CD4-positive, CD25-positive, alpha-beta regulatory T cell (primary cell): Measurements from ENCODE around the gene ELMO1. TPM values are rescaled to one million over a fixed set of nuclear protein-coding genes. Genes with fewer than 3 reads are reported as not detected.

ENCODE experiments used
- ATAC-seq, 2 donors: fragments of 150-1000 bp; cut with Tn5 transposase; one replicate each; pipeline ENCODE4 v1.10.0; 2021; ENCODE audit warnings: low read depth in 2 of 2, moderate number of reproducible peaks in 2 of 2, moderate library complexity in 1 of 2
- DNase-seq, 3 donors: peaks; one replicate each; pipeline versions ENCODE4 v3.0.0 to v3.0.0-alpha.2; 2012 to 2022; ENCODE audit warnings: mixed read lengths in 1 of 3
- H3K27ac ChIP-seq: one replicate; pipeline ENCODE4 v1.7.0; 2013; ENCODE audit warnings: mild to moderate bottlenecking, low read length; ENCODE audit not compliant: insufficient read depth, poor library complexity, severe bottlenecking
- H3K27me3 ChIP-seq: one replicate; pipeline ENCODE4 v1.7.0; 2013; ENCODE audit warnings: low read length; ENCODE audit not compliant: control insufficient read depth, insufficient read depth
- H3K36me3 ChIP-seq: one replicate; pipeline ENCODE4 v1.7.0; 2013; ENCODE audit warnings: mild to moderate bottlenecking, low read length, moderate library complexity; ENCODE audit not compliant: control insufficient read depth, insufficient read depth
- H3K4me1 ChIP-seq: 2 replicates; pipeline ENCODE4 v1.7.0; 2013; ENCODE audit warnings: mild to moderate bottlenecking, low read length; ENCODE audit not compliant: insufficient read depth, control insufficient read depth, poor library complexity, severe bottlenecking
- H3K4me3 ChIP-seq: one replicate; pipeline ENCODE4 v1.7.0; 2013; ENCODE audit warnings: low read depth, mild to moderate bottlenecking, low read length, moderate library complexity
- H3K9me3 ChIP-seq, 2 experiments: 1 replicate in 1 of 2; 2 replicates in 1 of 2; pipeline ENCODE4 v1.7.0; 2013; ENCODE audit warnings: low read length in 2 of 2, mild to moderate bottlenecking in 1 of 2, moderate library complexity in 1 of 2; ENCODE audit not compliant: control insufficient read depth in 2 of 2
- H3K27ac Mint-ChIP-seq, 3 donors: one replicate each; pipeline ENCODE4 v1.8.0; 2020 to 2022; ENCODE audit warnings: mild to moderate bottlenecking in 3 of 3, mixed read lengths in 3 of 3, moderate library complexity in 2 of 3
- H3K27me3 Mint-ChIP-seq: one replicate; pipeline ENCODE4 v1.8.0; 2022; ENCODE audit warnings: mild to moderate bottlenecking, mixed read lengths
- H3K36me3 Mint-ChIP-seq: one replicate; pipeline ENCODE4 v1.8.0; 2020; ENCODE audit warnings: mixed read lengths
- H3K4me1 Mint-ChIP-seq, 4 donors: one replicate each; pipeline ENCODE4 v1.8.0; 2020 to 2022; ENCODE audit warnings: mixed read lengths in 4 of 4, mild to moderate bottlenecking in 1 of 4
- H3K4me3 Mint-ChIP-seq, 4 donors: one replicate each; pipeline ENCODE4 v1.8.0; 2020 to 2022; ENCODE audit warnings: mild to moderate bottlenecking in 4 of 4, mixed read lengths in 4 of 4, moderate library complexity in 3 of 4
- H3K9me3 Mint-ChIP-seq, 7 donors: one replicate each; pipeline ENCODE4 v1.8.0; 2020 to 2022; ENCODE audit warnings: mixed read lengths in 7 of 7, mild to moderate bottlenecking in 3 of 7, moderate library complexity in 2 of 7
- polyA plus RNA-seq, 4 donors: library from polyadenylated mRNA; unstranded; fragments of 300-500 nt; fragmentation: Illumina TruSeq; gene quantifications; one replicate each; pipeline ENCODE4 v1.2.3, GENCODE V29; 2021
- total RNA-seq: library from RNA; stranded (reverse); gene quantifications from one replicate; pipeline ENCODE4 v1.2.3, GENCODE V29; 2022

ELMO1 gene
- total and polyA plus RNA-seq, 5 donors from 2014 or later: 39.5 to 162 (median 53.5) TPM

GRCh38 chr7:37262181-37262580 lies 186.5 kb downstream of the ELMO1 start:
- Mint-ChIP-seq H3K4me1 (peaks cover 22 to 42% (median 33%) of the 10 kb centered on the region in 4 donors), H3K27ac (peak overlapping the region in 2 of 3 donors; percentile 27 to 83), H3K36me3 (peaks cover 12% of the 10 kb centered on the region), H3K9me3 (no peaks in the 10 kb centered on the region), H3K4me3 (no peak overlapping the region), H3K27me3 (no peaks in the 10 kb centered on the region)
- Histone ChIP-seq H3K9me3 (no peaks in the 10 kb centered on the region), H3K27ac (no peak overlapping the region), H3K4me3 (no peak overlapping the region), H3K36me3 (peaks cover 10% of the 10 kb centered on the region), H3K4me1 (peaks cover 5% of the 10 kb centered on the region), H3K27me3 (no peaks in the 10 kb centered on the region)
- DNase-seq (no peak), ATAC-seq (no peak)

- Histone ChIP-seq H3K9me3 (no peaks in the 10 kb centered on the region), H3K27ac (no peak overlapping the region), H3K36me3 (peaks cover 31% of the 10 kb centered on the region), H3K4me3 (no peak overlapping the region), H3K4me1 (peaks cover 14% of the 10 kb centered on the region), H3K27me3 (no peaks in the 10 kb centered on the region)
- H3K27ac Mint-ChIP-seq: peak overlapping the region; percentile 54 to 75 (median 67)
- no peaks in the 10 kb centered on the region for H3K27me3 Mint-ChIP-seq
- H3K36me3 Mint-ChIP-seq: peaks cover 37% of the 10 kb centered on the region
- peaks cover 12 to 44% (median 30%) of the 10 kb centered on the region in 4 donors for H3K4me1 Mint-ChIP-seq
- H3K9me3 Mint-ChIP-seq: no peaks in the 10 kb centered on the region
- H3K4me3 Mint-ChIP-seq: peak overlapping the region in 1 of 4 donors; percentile 0
- ATAC-seq (no peak), DNase-seq (peak in 1 of 3 donors; percentile 27)
These were observed 189.3 kb downstream of the ELMO1 start for GRCh38 chr7:37259319-37259821.

GRCh38 chr7:37256631-37257030 lies 192.0 kb downstream of the ELMO1 start:
- ATAC-seq: no peak

DNA sequence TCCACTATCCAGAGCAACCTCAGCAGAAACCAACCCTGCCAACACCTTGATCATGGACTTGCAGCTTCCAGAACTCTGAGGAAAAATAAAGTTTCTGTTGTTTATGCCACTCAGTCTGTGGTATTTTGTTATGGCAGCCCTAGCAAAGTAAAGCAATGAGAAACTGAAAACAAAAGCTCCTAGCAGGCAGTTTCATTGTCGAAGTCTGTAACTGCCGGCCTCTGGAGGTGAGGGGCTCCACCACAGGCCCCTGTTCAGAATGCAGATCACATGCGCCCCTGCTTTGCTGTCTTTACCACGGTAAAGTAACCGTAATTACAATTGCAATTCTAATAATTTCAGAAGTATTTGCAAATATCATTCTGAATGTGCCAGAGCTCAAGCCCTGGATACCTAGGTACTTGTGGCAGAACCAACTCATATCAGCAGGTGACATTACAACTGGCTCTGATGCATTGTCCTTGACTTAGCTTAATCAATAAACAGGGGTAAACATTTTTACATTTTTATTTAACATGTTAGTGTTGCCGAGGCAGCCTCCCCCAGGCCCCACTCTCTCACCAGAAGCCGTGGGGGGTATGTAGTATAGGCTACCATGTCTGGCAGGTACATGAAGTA lies 193.2 kb downstream of the ELMO1 start:
- Histone ChIP-seq H3K27ac (peak overlapping the region; percentile 47), H3K36me3 (peaks cover 36% of the 10 kb centered on the region), H3K4me3 (peak overlapping the region; percentile 26), H3K4me1 (peaks cover 14% of the 10 kb centered on the region), H3K27me3 (no peaks in the 10 kb centered on the region), H3K9me3 (no peaks in the 10 kb centered on the region)
- peaks cover 10 to 57% (median 41%) of the 10 kb centered on the region in 4 donors for H3K4me1 Mint-ChIP-seq
- ATAC-seq (peak in 1 of 2 donors; percentile 28), DNase-seq (peak in 2 of 3 donors; percentile 14 to 40)
- peak overlapping the region; percentile 26 to 80 (median 79) for H3K27ac Mint-ChIP-seq
- peaks cover 0 to 5% (median 1%) of the 10 kb centered on the region in 7 donors for H3K9me3 Mint-ChIP-seq
- peaks cover 46% of the 10 kb centered on the region for H3K36me3 Mint-ChIP-seq
- H3K27me3 Mint-ChIP-seq: peaks cover 4% of the 10 kb centered on the region
- peak overlapping the region; percentile 15 to 49 (median 26) for H3K4me3 Mint-ChIP-seq

More at GRCh38 chr7:37256631-37257030, 192.0 kb downstream of the ELMO1 start:
- Histone ChIP-seq H3K27me3 (no peaks in the 10 kb centered on the region), H3K4me3 (no peak overlapping the region), H3K9me3 (no peaks in the 10 kb centered on the region), H3K4me1 (peaks cover 14% of the 10 kb centered on the region), H3K36me3 (peaks cover 36% of the 10 kb centered on the region), H3K27ac (no peak overlapping the region)
- Mint-ChIP-seq H3K27me3 (peaks cover 4% of the 10 kb centered on the region), H3K9me3 (peaks cover 0 to 5% (median 1%) of the 10 kb centered on the region in 7 donors), H3K4me3 (no peak overlapping the region), H3K27ac (peak overlapping the region; percentile 51 to 60 (median 58)), H3K4me1 (peaks cover 10 to 54% (median 39%) of the 10 kb centered on the region in 4 donors), H3K36me3 (peaks cover 46% of the 10 kb centered on the region)
- DNase-seq: no peak

- H3K36me3 ChIP-seq: peaks cover 23% of the 10 kb centered on the region
- H3K9me3 ChIP-seq: no peaks in the 10 kb centered on the region
- no peak for DNase-seq
- Mint-ChIP-seq H3K4me3 (no peak overlapping the region), H3K9me3 (peaks cover 0 to 5% (median 1%) of the 10 kb centered on the region in 7 donors), H3K36me3 (peaks cover 46% of the 10 kb centered on the region), H3K27ac (peak overlapping the region in 1 of 3 donors; percentile 33), H3K4me1 (peaks cover 18 to 45% (median 38%) of the 10 kb centered on the region in 4 donors), H3K27me3 (peaks cover 4% of the 10 kb centered on the region)
- H3K4me3 ChIP-seq: no peak overlapping the region
- H3K27me3 ChIP-seq: no peaks in the 10 kb centered on the region
- no peak overlapping the region for H3K27ac ChIP-seq
- peaks cover 13% of the 10 kb centered on the region for H3K4me1 ChIP-seq
- no peak for ATAC-seq
These were observed 197.4 kb downstream of the ELMO1 start for GRCh38 chr7:37251222-37251621.

DNA sequence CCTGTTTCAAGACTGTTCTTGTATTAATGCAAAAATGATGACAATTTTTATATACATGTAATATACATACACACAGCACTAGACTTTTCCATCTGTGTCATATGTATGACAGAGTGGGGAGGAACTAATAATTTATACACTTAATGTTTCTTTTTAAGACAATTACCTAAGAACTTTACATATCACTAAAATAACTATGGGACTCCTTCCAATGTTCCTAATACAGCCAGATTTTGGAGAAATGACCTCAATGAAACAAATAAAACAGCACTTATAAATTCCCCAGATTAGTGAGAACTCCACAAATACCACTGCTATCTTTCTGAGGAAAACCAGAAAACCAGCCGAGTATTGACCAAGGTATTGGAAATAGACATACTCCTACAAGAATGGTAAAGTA lies 199.4 kb downstream of the ELMO1 start:
- Histone ChIP-seq H3K27ac (no peak overlapping the region), H3K4me3 (no peak overlapping the region), H3K27me3 (no peaks in the 10 kb centered on the region), H3K4me1 (no peaks in the 10 kb centered on the region), H3K9me3 (no peaks in the 10 kb centered on the region), H3K36me3 (peaks cover 9% of the 10 kb centered on the region)
- peaks cover 19 to 41% (median 38%) of the 10 kb centered on the region in 4 donors for H3K4me1 Mint-ChIP-seq
- no peak for ATAC-seq
- no peak overlapping the region for H3K27ac Mint-ChIP-seq
- no peak overlapping the region for H3K4me3 Mint-ChIP-seq
- no peak for DNase-seq
- H3K36me3 Mint-ChIP-seq: peaks cover 37% of the 10 kb centered on the region
- peaks cover 0 to 5% (median 1%) of the 10 kb centered on the region in 7 donors for H3K9me3 Mint-ChIP-seq
- H3K27me3 Mint-ChIP-seq: peaks cover 4% of the 10 kb centered on the region

- peaks cover 39% of the 10 kb centered on the region for H3K36me3 Mint-ChIP-seq
- H3K4me1 Mint-ChIP-seq: peaks cover 27 to 40% (median 38%) of the 10 kb centered on the region in 4 donors
- Histone ChIP-seq H3K9me3 (no peaks in the 10 kb centered on the region), H3K4me1 (no peaks in the 10 kb centered on the region), H3K4me3 (no peak overlapping the region), H3K36me3 (peaks cover 13% of the 10 kb centered on the region), H3K27ac (no peak overlapping the region), H3K27me3 (no peaks in the 10 kb centered on the region)
- peaks cover 0 to 5% (median 0%) of the 10 kb centered on the region in 7 donors for H3K9me3 Mint-ChIP-seq
- no peak overlapping the region for H3K4me3 Mint-ChIP-seq
- no peak for DNase-seq
- ATAC-seq: no peak
- H3K27me3 Mint-ChIP-seq: peaks cover 4% of the 10 kb centered on the region
- H3K27ac Mint-ChIP-seq: peak overlapping the region in 1 of 3 donors; percentile 50
These were observed 200.2 kb downstream of the ELMO1 start for GRCh38 chr7:37248396-37248861.
